NCI-H2081 (cell line): ENCODE measurements around the gene SLC25A24.
"Not testable (repeated sequence)": the region's sequence is repeated elsewhere in the genome, so short reads cannot be mapped to it uniquely, and the experiment has no call there.

Source experiments
- DNase-seq, 2 experiments: peaks; one replicate each; lab custom pipeline; 2025; lab: John Stamatoyannopoulos, UW

SLC25A24 gene

DNA sequence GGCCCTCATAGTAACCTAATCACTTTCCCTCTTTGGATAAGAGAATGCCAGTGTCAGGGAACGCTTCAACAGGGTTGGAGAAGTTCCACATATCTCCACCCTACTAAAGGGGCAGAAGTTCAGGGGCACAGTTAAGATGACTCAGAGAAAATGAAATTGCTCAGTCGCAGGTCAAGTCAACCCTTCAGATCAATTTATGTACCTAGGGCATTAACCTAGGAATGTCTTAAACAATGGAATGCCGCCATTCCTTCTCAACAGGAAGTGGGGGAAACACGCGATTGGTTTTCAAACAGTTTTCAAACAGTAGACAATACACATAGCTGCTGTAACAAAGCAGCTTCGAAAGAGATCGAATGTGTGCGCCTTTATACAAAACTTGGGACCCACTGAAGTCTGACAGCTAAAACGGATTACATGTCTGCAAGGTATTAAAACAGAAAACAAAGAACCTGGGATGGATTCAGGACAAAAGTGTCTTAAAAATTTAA, 897 bp downstream of the SLC25A24 start:
- peak in 1 of 2 experiments; percentile 12 for DNase-seq

DNA sequence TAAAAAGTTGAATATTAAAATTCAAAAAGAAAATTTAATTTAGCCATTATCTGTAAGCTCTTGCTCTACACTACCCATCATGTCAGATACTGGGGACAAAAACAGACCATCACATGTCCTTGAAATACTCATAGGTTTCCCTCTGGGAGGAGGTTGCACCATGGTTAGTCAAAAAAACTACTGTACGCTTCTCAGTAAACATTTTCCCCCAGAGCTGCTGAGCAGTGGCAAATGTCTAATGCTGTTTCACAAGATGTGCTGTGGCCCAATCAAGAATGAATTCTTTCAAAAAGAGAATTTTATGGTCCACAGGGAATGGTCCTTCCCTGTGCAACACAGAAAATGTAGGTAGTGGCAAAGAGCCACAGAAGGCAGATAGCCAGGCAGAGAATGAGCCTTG, 6.1 kb downstream of the SLC25A24 start:
- DNase-seq, result no peak

DNA sequence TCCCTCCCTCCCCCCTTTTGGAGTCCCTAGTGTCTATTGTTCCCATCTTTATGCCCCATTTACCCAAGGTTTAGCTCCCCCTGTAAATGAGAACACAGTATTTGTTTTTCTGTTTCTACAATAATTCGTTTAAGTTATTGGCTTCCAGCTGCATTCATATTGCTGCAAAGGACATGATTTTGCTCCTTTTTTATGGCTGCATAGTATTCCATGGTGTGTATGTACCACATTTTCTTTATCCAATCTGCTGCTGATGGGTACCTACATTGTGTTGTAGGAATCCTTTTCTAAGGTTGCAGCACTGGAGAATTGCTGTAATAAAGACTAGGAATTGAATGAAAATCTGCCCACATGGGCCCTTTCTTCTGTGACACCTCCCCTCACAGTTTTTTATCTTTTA, 6.8 kb downstream of the SLC25A24 start:
- no peak for DNase-seq

DNA sequence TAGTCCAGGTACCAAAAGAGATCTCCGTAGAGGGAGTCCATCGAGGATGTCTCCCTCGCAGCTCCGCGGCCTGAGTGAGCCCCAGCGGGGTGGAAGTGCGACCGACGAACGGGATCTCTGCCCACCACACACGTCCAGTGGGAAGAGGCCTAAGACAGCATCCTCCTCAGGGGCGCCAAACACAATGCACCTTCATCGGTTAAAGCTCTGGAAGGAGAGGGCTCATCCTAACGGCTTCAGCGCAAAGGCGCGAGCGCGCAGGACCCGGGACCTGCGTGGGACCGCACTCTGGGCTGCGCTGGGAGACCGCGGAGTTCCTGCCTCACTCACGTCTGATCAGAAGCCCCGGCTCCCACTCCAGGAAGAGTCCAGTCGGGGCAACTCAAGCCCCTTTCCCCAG, 7.6 kb downstream of the SLC25A24 start:
- DNase-seq, result no peak

DNA sequence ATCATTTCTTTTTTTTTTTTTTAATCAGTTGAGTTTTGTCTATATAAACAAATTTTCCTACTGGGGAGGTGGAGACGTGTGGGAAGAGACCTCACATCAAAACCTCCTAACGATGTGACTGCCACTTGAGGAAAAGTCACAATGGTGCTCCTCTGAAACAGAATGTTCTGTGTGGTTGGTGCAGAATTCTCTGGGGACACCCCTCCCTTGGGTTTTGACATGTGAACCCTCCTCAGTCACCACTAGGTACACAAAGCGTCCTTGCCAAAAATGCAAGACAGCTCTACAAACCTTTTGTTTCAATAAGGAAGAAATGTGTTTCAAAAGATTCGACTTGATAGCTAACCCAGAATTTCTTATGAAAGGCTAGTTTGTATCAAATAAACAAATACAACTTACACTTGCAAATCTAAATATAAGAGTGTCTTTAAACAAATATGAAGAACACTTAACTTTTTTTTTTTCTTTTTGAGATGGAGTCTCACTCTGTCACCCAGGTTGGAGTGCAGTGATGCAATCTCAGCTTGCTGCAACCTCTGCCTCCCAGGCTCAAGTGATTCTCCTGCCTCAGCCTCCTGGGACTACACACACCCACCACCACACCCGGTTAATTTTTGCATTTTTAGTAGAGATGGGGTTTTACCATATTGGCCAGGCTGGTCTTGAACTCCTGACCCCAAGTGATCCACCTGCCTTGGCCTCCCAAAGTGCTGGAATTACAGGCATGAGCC, 9.3 kb downstream of the SLC25A24 start:
- DNase-seq, result no peak

DNA sequence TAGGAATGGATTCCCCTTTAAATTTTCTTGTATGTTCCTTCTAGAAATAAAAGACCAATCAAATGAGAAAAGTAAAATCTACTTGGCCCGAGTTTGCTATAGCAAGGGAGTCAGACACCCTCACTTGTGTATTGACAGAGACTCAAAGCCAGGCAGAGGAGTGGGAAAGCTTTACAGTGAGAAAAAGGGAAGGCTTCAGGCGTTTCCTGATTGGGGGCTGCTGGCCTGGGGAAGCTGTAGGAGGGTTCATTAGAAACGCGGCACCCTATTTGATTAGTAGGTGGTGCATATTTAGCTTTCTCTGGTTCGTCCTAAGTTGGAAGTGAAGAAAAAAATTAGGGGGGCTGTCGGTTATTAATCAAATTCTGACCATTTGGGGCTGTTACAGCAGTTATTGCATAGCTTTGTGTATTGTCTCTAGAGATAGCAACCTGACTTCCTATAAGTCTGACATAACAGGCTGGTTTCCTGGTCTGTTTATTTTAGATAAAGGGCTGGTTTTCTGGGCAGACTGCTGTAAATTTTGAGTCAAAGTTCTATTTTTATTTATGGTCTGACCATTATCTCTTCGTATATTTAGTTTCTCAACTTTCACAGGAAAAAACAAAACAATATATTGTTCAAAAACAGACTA, 10.0 kb downstream of the SLC25A24 start:
- DNase-seq, result no peak

DNA sequence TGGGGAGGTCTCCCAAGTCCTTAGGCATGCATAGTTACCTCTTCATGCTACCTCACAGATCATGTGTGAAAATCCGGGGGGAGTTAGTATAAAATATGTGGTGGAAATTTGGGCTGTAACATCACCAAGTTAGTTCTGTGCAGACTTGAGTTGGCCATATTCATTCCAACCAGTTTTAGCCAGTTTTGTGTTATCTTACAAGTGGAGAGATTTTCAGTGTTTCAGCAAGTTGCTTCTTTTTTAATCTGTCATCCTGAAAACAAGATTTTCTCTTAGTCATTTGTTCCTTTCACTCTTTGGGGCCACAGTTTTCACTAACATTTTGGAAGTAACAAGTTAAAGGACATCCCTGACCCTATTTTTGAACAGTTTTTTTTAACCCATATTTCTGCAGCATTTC, 11.3 kb downstream of the SLC25A24 start:
- no peak for DNase-seq

DNA sequence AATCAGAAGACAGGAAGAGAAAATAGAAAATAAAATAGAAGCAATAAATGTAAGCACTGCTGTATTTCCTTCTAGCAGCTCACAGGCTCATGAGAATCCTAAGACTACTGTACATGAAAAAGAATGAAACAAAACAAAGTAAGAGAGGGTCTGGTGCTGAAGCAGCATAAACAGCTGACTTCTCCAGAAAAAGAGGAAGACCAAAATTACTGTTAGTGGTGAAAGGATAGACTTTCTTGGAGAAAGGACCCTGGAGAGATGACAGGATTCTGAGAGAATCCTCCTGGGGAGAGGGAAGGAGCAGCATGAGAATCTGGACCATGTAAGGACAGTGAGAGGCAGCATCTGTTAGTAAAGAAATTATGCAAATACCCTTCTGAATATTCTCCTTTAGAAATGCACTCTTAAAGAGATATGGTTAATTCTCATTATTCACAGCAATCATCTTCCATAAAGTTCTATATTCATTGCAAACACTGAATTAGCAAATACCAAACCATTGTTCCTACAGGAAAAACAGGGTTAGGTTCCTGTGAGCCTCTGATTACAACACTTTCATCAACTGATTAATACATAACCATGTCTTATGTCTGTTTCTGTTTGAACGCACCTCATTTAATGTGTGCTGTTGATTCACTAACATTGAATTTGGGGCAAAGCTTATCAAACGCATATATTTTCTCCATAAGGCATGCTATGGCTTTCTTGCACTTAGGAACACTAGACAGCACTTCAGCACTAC, 17.0 kb downstream of the SLC25A24 start:
- DNase-seq, result no peak

DNA sequence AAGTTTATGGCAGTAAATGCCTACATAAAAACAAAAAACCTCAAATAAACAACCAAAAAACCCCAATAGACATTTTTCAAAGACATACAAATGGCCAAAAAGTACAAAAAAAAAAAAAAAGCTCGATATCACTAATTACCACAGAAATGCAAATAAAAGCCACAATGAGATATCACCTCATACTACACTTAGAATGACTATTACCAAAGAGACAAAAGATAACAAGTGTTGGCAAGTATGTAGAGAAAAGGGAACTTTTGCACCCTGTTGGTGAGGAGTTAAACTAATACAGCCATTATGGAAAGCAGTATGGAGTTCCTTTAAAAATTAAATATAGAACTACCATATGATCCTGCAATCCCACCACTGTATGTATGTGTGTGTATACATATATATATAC, 21.1 kb downstream of the SLC25A24 start:
- no peak for DNase-seq

DNA sequence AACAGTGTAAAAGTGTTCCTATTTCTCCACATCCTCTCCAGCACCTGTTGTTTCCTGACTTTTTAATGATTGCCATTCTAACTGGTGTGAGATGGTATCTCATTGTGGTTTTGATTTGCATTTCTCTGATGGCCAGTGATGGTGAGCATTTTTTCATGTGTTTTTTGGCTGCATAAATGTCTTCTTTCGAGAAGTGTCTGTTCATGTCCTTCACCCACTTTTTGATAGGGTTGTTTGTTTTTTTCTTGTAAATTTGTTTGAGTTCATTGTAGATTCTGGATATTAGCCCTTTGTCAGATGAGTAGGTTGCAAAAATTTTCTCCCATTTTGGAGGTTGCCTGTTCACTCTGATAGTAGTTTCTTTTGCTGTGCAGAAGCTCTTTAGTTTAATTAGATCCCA, 37.7 kb downstream of the SLC25A24 start:
- DNase-seq, result not testable (repeated sequence)

DNA sequence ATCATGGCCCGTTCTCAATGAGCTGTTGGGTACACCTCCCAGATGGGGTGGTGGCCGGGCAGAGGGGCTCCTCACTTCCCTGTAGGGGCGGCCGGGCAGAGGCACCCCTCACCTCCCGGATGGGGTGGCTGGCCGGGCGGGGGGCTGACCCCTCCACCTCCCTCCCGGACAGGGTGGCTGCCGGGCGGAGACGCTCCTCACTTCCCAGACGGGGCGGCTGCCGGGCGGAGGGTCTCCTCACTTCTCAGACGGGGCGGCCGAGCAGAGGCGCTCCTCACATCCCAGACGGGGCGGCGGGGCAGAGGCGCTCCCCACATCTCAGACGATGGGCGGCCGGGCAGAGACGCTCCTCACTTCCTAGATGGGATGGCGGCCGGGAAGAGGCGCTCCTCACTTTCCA, 40.2 kb downstream of the SLC25A24 start:
- DNase-seq, result not testable (repeated sequence)

DNA sequence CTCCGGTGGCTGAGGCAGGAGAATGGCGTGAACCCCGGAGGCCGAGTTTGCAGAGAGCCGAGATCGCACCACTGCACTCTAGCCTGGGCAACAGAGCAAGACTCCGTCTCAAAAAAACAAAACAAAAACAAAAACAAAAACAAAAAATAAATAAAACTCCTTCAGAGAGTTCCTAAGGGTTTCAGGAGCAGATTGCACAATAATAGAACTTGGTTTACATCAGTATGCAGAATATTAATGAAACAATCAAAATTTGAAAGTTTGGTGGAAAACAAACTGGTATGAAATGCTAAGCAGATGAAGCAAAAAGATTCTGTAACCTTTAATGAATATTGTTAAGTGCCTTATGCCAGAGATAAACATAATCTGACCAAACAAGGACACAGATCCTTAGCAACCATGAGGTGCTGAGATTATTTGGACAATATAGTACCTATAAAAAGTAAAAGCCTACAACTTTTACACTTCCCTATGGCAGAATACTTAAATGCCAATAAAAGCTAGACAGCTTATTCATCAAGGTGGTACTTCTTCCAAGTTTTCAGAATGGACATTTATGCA, 41.2 kb downstream of the SLC25A24 start:
- no peak for DNase-seq

DNA sequence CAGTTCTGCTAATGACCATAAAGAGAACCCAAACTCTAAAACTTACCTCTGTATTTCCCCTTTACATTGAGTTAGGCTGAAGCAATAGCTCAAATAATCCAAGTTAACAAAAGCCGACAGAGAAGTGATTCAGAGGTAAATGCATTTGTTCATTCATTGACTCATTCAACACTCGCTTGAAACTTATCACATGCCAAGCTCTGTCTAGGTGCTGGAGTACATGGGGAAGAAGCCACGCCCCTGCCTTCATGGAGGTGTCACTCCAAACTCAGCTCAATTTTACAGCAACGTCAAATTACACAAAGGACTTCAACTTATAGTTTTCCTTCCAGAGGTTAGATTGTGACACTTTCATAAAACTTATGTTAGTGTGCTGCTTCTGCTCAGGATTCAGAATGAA, 45.8 kb downstream of the SLC25A24 start:
- DNase-seq, result no peak

DNA sequence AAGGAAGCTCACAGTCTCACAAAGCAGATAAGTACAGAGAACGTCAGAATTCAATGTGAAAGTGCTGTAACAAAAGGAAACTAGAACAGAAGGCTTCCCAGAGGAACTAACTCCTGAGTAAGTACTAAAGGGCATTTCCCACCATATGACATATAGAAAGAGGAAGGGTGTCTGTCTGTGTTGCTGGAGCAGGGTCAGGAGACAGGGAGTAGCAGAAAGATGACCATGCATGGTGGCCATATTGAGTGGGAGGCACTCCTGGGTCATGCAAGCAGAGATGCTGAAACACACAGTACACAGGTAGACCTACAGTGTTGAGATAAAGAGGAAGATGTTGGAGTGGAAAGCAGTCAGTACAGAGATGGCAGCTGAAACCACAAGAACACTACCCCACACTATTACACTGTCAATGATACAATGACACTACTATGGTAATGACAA, 47.3 kb downstream of the SLC25A24 start:
- no peak for DNase-seq

DNA sequence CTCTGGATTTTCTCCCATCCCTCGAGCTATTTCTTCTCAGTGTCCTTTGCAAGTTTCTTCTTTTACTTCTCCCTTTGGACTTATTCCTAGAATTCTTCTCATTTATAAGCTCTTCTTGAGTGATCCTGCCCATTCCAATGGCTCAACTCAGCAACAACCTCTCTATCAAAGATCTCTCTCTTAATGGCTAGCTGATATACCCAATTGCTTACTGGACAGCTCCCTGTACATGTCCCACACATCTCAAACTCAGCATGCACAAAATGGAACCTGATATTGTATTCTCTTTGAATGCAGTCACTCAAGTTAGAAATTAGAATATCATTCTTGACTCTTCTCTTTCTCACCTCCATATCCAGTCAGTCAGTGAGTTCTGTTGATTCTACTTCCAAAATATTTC, 48.6 kb downstream of the SLC25A24 start:
- DNase-seq, result no peak

DNA sequence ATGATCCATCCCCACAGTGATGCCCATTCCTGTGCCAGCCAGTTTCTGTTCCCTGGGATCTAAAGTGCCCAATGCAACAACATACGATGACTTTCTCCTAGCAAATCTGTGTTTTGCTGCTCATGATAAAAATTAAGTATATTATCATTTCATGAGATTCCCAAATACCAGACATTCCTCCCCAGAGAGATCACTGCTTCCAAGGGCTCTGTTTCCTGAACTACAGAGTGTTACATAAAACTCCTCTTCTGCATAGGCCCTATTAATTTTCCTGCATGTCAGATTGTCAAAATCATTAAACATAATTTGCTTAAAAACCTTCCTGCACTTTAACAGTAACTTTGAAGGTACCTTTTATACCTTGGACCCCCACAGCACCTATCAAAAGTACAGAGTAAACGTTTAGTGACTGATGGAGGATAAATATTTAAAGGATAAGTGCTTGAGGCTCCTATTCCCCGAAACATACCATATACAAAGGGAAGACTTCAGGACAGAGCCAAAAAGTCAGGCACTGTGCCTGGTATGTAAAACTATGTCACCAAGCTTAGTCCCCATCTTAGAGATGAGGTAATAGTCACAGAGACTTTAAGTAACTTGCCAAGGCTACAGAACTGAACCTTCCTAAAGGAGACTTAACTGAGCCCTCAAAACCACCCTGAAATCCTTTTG, 50.2 kb downstream of the SLC25A24 start:
- no peak for DNase-seq

DNA sequence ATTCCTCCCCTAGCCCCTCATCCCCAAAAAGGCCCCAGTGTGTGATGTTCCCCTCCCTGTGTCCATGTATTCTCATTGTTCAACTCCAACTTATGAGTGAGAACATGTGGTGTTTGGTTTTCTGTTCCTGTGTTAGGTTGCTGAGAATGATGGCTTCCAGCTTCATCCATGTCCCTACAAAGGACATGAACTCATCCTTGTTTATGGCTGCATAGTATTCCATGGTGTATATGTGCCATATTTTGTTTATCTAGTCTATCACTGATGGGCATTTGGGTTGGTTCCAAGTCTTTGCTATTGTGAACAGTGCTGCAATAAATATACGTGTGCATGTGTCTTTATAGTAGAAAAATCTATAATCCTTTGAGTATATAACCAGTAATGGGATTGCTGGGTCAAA, 55.6 kb downstream of the SLC25A24 start:
- not testable (repeated sequence) for DNase-seq

DNA sequence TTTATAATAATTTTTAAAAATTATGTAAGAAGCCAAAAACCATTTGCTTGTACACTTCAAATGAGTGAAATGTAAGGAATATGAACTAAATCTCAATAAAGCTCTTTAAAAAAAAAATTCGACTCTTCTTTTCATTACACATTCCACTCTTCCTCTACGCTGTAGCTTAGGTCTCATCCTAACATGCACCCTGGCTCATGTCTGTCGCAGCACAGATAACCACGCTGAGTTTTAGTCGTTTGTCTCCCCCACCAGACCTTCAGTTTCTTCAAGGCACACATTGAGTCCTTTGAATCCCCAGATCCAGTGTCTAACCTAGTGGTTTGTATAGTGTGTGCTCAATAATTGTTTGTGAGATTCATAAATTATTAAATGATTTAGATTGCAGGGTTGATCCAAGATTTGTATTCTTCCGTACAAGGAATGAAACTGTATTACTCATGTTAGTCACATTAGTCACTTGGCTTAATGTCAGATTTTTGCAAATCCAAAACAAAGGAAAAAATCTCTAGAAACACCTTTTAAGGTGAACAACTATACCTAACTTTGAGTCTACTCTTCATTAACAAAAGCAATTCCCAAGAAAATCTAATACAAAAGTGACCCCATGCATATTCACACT, 57.3 kb downstream of the SLC25A24 start:
- DNase-seq, result no peak

DNA sequence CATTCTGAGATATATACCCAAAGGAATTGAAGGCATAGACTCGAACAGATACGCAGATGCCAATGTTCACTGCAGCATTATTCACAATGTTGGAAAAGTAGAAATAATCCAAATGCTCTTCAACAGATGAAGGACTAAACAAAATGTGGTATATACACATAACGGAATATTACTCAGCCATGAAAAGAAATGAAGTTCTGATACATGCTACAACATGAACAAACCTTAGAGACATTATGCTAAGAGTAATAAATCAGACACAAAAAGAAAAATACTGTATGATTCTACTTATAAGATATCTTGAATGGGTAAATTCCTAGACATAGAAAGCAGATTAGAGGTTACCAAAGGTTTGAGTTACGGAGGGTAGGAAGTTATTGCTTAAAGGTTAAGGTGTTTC, 57.9 kb downstream of the SLC25A24 start:
- no peak for DNase-seq

DNA sequence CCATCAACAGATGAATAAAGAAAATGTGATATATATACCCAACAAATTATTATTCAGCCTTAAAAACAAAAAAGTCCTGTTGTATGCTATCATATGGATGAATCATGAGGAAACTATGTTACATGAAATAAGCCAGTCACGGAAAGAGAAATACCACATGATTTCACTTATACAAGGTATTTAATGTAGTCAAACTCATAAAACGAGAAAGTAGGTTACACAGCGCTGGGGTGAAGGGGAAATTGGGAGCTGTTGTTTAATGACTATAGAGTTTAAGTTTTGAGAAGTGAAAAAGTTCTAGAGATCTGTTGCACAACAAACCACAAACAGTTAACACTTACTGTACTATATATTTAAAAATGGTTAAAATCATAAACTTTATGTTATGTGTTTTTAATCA, 58.5 kb downstream of the SLC25A24 start:
- DNase-seq, result no peak

DNA sequence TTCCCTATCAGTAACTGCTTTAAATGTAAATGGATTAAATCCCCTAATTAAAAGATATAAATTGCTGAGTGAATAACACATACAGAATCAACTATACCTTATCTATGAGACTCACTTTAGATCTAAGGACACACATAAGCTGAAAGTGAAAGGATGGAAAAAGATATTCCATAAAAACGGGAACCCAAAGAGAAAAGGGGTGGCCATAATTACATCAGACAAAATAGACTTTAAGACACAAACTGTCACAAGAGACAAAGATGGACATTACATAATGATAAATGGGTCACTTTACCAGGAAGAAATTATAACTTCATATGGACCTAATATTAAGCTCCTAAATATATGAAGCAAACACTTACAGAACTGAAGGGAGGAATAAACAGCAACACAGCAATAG, 59.2 kb downstream of the SLC25A24 start:
- DNase-seq, result no peak

DNA sequence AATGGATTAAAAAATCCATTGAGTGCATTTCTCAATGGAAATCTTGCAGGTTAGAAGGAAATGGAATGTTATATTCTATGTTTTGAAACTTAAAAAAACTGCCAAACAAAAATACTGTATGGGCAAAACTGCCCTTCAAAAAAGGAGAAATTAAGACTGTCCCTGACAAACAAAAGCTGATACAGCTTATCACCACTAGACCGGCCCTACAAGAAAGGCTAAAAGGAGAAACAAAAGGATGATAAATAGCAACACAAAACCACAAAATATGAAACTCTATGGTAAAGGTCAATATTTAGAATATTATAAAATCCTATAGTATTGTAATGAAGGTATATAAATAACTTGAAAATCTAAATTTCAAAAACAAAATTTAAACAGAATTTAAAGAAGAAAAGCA, 60.0 kb downstream of the SLC25A24 start:
- DNase-seq, result no peak
